Measurements from ENCODE around the gene NUTM2F. TPM values are rescaled to one million over a fixed set of nuclear protein-coding genes. Genes with fewer than 3 reads are reported as not detected.
"Not testable (repeated sequence)": the region's sequence is repeated elsewhere in the genome, so short reads cannot be mapped to it uniquely, and the experiment has no call there.

NUTM2F gene
- total RNA-seq, 4 donors from 2014 or later, result not detected

DNA sequence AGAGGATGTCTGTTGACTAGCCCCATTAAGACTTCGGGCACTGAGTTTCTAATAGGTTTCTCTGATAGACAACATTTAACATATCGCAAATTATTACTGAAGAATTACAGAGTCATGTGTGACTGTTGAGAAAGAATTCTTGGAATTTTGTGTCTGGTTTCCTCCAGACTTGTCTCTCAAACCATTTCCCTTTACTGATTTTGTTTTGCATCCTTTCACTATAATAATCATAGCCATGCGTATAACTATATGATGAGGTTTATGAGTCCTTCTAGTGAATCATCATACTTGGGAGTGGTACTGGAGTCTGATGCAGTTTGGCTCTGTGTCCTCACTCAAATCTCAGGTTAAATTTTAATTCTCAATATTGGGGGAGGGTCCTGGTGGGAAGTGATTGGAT is 42.3 kb downstream of the NUTM2F start:
- H3K9me3 ChIP-seq, result no peaks in the 10 kb centered on the region
- no peak for DNase-seq
- intact Hi-C loops (cut with DNase I; ENCODE audit: low total_unique reads), result no loop called here
- peaks cover 0 to 5% (median 0%) of the 10 kb centered on the region in 4 donors for H3K36me3 ChIP-seq
- H3K27me3 ChIP-seq, result no peaks in the 10 kb centered on the region
- H3K4me1 ChIP-seq, result no peaks in the 10 kb centered on the region
- 78 to 88% methylated on average over 3 of the region's 3 CpGs for WGBS, 2 donors (ENCODE audit: low coverage in 1 of 2)
- in situ Hi-C loops (cut with MboI; ENCODE audit: low pct_ligation_motif_present in 1 of 4, low pct_unique_long_range_greater_than_20kb in 1 of 4, low sequenced_read_pairs in 3 of 4), result no loop called here
- H3K27ac ChIP-seq, result no peak overlapping the region
- no peak overlapping the region for H3K4me3 ChIP-seq
- TF ChIP-seq, protein P1, sequence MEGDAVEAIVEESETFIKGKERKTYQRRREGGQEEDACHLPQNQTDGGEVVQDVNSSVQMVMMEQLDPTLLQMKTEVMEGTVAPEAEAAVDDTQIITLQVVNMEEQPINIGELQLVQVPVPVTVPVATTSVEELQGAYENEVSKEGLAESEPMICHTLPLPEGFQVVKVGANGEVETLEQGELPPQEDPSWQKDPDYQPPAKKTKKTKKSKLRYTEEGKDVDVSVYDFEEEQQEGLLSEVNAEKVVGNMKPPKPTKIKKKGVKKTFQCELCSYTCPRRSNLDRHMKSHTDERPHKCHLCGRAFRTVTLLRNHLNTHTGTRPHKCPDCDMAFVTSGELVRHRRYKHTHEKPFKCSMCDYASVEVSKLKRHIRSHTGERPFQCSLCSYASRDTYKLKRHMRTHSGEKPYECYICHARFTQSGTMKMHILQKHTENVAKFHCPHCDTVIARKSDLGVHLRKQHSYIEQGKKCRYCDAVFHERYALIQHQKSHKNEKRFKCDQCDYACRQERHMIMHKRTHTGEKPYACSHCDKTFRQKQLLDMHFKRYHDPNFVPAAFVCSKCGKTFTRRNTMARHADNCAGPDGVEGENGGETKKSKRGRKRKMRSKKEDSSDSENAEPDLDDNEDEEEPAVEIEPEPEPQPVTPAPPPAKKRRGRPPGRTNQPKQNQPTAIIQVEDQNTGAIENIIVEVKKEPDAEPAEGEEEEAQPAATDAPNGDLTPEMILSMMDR (IDR thresholded peaks at IDR 0.05), result no peak
- TF ChIP-seq POLR2AphosphoS5 (IDR thresholded peaks at IDR 0.05) (no peak), POLR2A (IDR thresholded peaks at IDR 0.05) (no peak), EP300 (IDR thresholded peaks at IDR 0.05; ENCODE audit: low read depth) (no peak)

GRCh38 chr9:94281101-94281500 is 47.3 kb downstream of the NUTM2F start:
- TF ChIP-seq POLR2A (IDR thresholded peaks at IDR 0.05), result no peak
- TF ChIP-seq, protein P1 (IDR thresholded peaks at IDR 0.05), result no peak
- TF ChIP-seq POLR2AphosphoS5 (IDR thresholded peaks at IDR 0.05), result no peak
- no peak for TF ChIP-seq EP300 (IDR thresholded peaks at IDR 0.05; ENCODE audit: low read depth)

DNA sequence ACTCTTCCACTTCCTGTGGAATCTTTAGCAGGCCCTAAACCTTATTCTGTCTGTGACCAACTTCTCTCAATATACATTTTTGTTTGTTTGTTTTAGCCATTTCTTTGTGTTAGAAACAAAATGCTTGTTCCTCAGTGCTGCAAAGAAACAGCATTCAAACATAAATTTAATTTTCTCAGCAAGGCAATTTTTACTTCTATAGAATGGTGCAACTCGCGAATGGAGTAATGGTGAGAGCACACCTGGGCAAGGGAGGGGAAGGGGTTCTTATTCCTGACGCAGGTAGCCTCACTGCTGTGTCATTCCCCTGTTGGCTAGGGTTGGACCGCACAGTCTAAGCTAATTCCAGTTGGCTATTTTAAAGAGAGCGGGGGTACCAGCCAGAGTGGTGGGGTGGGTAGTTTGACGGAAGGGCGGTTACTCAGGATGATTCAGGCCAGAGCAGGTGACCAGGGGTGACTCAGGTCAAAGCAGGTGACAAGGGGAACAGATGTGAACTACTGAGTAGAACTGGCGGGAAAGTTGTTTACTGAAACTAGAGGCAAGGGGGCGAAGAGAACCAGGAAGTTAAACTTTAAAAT is 47.9 kb downstream of the NUTM2F start:
- Histone ChIP-seq H3K4me1 (peaks cover 0 to 21% (median 7%) of the 10 kb centered on the region in 4 donors), H3K9me3 (no peaks in the 10 kb centered on the region), H3K27me3 (no peaks in the 10 kb centered on the region), H3K4me3 (no peak overlapping the region), H3K27ac (no peak overlapping the region), H3K36me3 (peaks cover 0 to 18% (median 8%) of the 10 kb centered on the region in 4 donors)
- 88 to 100% methylated on average over 8 to 9 of the region's 9 CpGs for WGBS, 2 donors (ENCODE audit: low coverage in 1 of 2)
- TF ChIP-seq POLR2A (IDR thresholded peaks at IDR 0.05) (no peak), EP300 (IDR thresholded peaks at IDR 0.05; ENCODE audit: low read depth) (no peak), POLR2AphosphoS5 (IDR thresholded peaks at IDR 0.05) (no peak)
- TF ChIP-seq, protein P1 (IDR thresholded peaks at IDR 0.05), result no peak
- no peak for DNase-seq
- in situ Hi-C loops (cut with MboI; ENCODE audit: low pct_ligation_motif_present in 1 of 4, low pct_unique_long_range_greater_than_20kb in 1 of 4, low sequenced_read_pairs in 3 of 4), result no loop called here
- intact Hi-C loops (cut with DNase I; ENCODE audit: low total_unique reads), result no loop called here

More at GRCh38 chr9:94281101-94281500, 47.3 kb downstream of the NUTM2F start:
- in situ Hi-C loops (cut with MboI; ENCODE audit: low pct_ligation_motif_present in 1 of 4, low pct_unique_long_range_greater_than_20kb in 1 of 4, low sequenced_read_pairs in 3 of 4) (no loop called here), intact Hi-C loops (cut with DNase I; ENCODE audit: low total_unique reads) (no loop called here)
- no peak overlapping the region for H3K27ac ChIP-seq
- H3K9me3 ChIP-seq, result no peaks in the 10 kb centered on the region
- no peak overlapping the region for H3K4me3 ChIP-seq
- peaks cover 0 to 18% (median 8%) of the 10 kb centered on the region in 4 donors for H3K36me3 ChIP-seq
- no peak for DNase-seq
- peaks cover 0 to 21% (median 7%) of the 10 kb centered on the region in 4 donors for H3K4me1 ChIP-seq
- H3K27me3 ChIP-seq, result no peaks in the 10 kb centered on the region

- 83 to 87% methylated on average over 2 to 6 of the region's 6 CpGs for WGBS, 2 donors (ENCODE audit: low coverage in 1 of 2)
- TF ChIP-seq, protein P1 (IDR thresholded peaks at IDR 0.05), result no peak
- peak in 1 of 3 donors; percentile 36 for TF ChIP-seq POLR2AphosphoS5 (IDR thresholded peaks at IDR 0.05)
- H3K4me1 ChIP-seq, result peaks cover 0 to 21% (median 7%) of the 10 kb centered on the region in 4 donors
- H3K4me3 ChIP-seq, result no peak overlapping the region
- no peak for DNase-seq
- H3K36me3 ChIP-seq, result peaks cover 0 to 18% (median 8%) of the 10 kb centered on the region in 4 donors
- no peaks in the 10 kb centered on the region for H3K9me3 ChIP-seq
- in situ Hi-C loops (cut with MboI; ENCODE audit: low pct_ligation_motif_present in 1 of 4, low pct_unique_long_range_greater_than_20kb in 1 of 4, low sequenced_read_pairs in 3 of 4), result no loop called here
- peak overlapping the region; percentile 80 to 83 (median 82) for H3K27ac ChIP-seq
- no peaks in the 10 kb centered on the region for H3K27me3 ChIP-seq
- intact Hi-C loops (cut with DNase I; ENCODE audit: low total_unique reads), result no loop called here
Observed at GRCh38 chr9:94277885-94278536, 50.4 kb downstream of the NUTM2F start.

DNA sequence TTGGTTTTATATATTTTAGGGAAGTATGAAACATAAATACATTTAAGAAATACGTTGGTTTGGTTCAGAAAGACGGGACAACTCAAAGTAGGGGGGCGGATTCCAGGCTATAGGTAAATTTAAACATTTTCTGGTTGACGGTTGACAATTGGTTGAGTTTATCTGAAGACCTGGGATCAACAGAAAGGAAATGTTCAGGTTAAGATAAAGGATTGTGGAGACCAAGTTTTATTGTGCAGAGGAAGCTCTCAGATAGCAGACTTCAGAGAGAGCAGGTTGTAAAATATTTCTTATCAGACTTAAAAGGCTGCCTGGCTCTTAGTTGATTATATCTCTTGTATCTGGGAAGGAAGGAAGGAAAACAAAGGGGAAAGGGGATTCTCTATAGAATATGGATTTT is 51.4 kb downstream of the NUTM2F start:
- 36 to 72% methylated on average over 4 of the region's 4 CpGs for WGBS, 2 donors (ENCODE audit: low coverage in 1 of 2)
- Histone ChIP-seq H3K36me3 (peaks cover 0 to 18% (median 8%) of the 10 kb centered on the region in 4 donors), H3K27ac (peak overlapping the region in 3 of 4 donors; percentile 18 to 83 (median 18)), H3K4me1 (peaks cover 0 to 21% (median 7%) of the 10 kb centered on the region in 4 donors)
- H3K4me3 ChIP-seq; in situ Hi-C loops (cut with MboI; ENCODE audit: low pct_ligation_motif_present in 1 of 4, low pct_unique_long_range_greater_than_20kb in 1 of 4, low sequenced_read_pairs in 3 of 4); H3K9me3 ChIP-seq; H3K27me3 ChIP-seq; DNase-seq; intact Hi-C loops (cut with DNase I; ENCODE audit: low total_unique reads): not testable (repeated sequence)

All from transverse colon (tissue), 4 donors.